ENCODE data around the gene ITPKC.

GRCh38 chr19:40786060-40787037, 69.4 kb downstream of the ITPKC start:
- TF ChIP-seq POLR2A (IDR thresholded peaks at IDR 0.05; ENCODE audit: low read depth, low read length) = no peak
- TF ChIP-seq POLR2AphosphoS5 (IDR thresholded peaks at IDR 0.05; ENCODE audit: low read depth, low read length) = no peak
- TF ChIP-seq TAF1 (IDR thresholded peaks at IDR 0.05; ENCODE audit: borderline replicate concordance, low read depth, low read length) = no peak

Data from GM12892 (cell line).